VCaP (cell line): Measurements from ENCODE around the gene MYCBP.
A peak's percentile ranks its signal among the peaks of the same experiment; 100 is the strongest.
"Not testable (repeated sequence)": the region's sequence is repeated elsewhere in the genome, so short reads cannot be mapped to it uniquely, and the experiment has no call there.

Source experiments
- H3K27ac ChIP-seq: fragments of 450-650 bp; 2 replicates; pipeline ENCODE4 v1.5.1; 2017
- TF ChIP-seq, protein P1 (sequence below): fragments of 450-650 bp; conservative IDR thresholded peaks from 2 replicates; pipeline ENCODE4 v1.5.1; 2017; ENCODE audit warnings: mild to moderate bottlenecking, moderate library complexity

The MYCBP gene

DNA sequence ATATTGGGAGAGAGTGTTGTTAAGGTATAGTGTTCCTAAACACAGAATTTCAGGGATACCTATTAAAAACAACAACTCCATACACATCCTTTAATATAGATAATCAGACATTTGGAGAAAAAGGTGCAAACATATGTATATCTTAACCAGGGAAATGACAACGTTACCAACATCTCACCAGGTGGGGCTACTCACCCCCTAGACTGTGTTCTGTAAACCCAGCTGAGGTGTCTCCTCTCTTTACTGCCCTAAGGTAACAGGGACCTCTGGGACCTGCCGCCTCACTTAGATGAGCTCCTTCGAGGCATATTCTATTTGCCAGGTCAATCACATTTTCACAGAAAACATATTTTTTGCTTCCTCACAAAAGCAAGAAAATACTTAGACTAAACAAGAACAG lies 26.9 kb downstream of the MYCBP start:
- TF ChIP-seq, protein P1, sequence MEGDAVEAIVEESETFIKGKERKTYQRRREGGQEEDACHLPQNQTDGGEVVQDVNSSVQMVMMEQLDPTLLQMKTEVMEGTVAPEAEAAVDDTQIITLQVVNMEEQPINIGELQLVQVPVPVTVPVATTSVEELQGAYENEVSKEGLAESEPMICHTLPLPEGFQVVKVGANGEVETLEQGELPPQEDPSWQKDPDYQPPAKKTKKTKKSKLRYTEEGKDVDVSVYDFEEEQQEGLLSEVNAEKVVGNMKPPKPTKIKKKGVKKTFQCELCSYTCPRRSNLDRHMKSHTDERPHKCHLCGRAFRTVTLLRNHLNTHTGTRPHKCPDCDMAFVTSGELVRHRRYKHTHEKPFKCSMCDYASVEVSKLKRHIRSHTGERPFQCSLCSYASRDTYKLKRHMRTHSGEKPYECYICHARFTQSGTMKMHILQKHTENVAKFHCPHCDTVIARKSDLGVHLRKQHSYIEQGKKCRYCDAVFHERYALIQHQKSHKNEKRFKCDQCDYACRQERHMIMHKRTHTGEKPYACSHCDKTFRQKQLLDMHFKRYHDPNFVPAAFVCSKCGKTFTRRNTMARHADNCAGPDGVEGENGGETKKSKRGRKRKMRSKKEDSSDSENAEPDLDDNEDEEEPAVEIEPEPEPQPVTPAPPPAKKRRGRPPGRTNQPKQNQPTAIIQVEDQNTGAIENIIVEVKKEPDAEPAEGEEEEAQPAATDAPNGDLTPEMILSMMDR: no peak
- H3K27ac ChIP-seq: no peak overlapping the region

- not testable (repeated sequence) for H3K27ac ChIP-seq
Measured at GRCh38 chr1:38845088-38845487, 28.1 kb downstream of the MYCBP start.

DNA sequence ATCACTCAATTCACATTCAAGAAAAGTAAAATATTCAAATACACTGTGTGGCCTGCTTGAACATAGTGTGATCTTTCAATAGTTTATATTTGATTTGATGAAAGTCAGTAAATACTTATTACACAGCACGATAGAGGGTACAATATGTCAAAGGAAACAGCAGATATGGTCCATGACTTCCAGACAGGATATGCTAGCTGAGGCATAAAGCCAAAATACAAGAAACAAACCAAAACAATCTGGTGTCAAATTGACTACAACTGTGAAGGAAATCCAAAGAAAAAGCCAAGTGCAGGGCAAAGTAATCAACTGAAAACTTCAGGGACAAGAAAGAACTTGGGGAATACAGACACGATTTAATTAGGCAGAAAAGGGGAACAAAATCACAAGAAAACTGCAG lies 32.9 kb downstream of the MYCBP start:
- TF ChIP-seq, protein P1: no peak

GRCh38 chr1:38839363-38839762 lies 33.8 kb downstream of the MYCBP start:
- no peak overlapping the region for H3K27ac ChIP-seq
- TF ChIP-seq, protein P1: no peak

More for the DNA sequence above, 32.9 kb downstream of the MYCBP start:
- no peak overlapping the region for H3K27ac ChIP-seq

GRCh38 chr1:38836316-38836715 lies 36.8 kb downstream of the MYCBP start:
- not testable (repeated sequence) for H3K27ac ChIP-seq

DNA sequence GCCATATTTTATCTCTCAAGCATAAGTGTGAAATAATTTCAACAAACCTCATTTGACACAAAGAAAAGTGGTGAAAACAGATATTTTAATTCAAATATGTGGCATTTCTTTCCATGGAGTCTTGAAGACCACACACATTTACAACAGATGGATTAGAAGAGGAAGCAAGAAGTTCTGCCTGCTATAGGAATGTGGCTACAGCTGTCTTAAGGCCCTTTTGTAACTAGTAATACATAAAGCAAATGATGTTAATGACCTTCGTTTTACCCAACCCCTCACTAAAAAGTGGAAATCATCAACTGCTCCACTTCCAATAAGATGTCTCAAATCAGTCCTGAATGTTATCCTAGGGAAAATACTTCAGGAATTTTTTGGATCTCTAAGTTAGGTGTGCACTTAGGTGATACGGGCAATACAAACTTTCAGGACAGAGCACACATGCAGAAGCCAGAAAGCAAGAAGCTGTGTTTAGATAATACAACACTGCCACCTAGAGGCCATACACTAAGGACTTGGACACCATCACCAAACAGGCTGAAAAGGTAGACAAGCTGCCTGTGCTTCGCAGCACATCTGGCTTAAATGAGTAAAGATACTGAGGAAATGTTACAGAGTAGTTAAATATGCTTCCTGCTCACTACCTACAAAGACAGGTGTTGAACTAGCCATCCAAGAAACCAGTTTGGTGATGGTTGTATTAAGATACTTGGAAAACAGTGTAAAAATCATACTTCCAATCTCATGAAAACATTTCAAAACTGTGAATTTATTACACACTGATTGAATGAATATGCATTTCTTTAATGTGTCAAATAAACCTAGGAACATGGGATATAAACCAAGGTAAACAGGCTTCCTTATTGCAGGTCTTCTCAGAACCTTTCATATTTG lies 38.0 kb downstream of the MYCBP start:
- TF ChIP-seq, protein P1: peak; percentile 78
- H3K27ac ChIP-seq: no peak overlapping the region

- H3K27ac ChIP-seq: no peak overlapping the region
- TF ChIP-seq, protein P1: no peak
Measured at GRCh38 chr1:38834221-38834782, 38.8 kb downstream of the MYCBP start.

- no peak overlapping the region for H3K27ac ChIP-seq
- TF ChIP-seq, protein P1: no peak
Measured at GRCh38 chr1:38833146-38833545, 40.0 kb downstream of the MYCBP start.
